PC-3 (cell line): ENCODE results near the gene SAMD3. TPM values are rescaled to one million over a fixed set of nuclear protein-coding genes. Genes with fewer than 3 reads are reported as not detected.

Experiments used
- ATAC-seq: fragments of 200-7000 bp; cut with Tn5 transposase; 2 replicates; pipeline ENCODE4 v1.9.1; 2020; ENCODE audit warnings: mild to moderate bottlenecking, moderate library complexity
- BruUV-seq: library from RNA; stranded (reverse); fragments of 400-500 nt; replicated peaks from 2 replicates; lab custom pipeline; 2021; lab: Mats Ljungman, UMichigan
- CTCF ChIA-PET: fragments of 300-600 bp; sonication (Branson Sonifier 250); formaldehyde crosslinking; loops from one replicate; lab custom pipeline; 2022; ENCODE audit warnings: antibody characterized with exemption; lab: Charles Lee
- POLR2A ChIA-PET: fragments of 300-600 bp; sonication (Branson Sonifier 250); formaldehyde crosslinking; loops from one replicate; lab custom pipeline; 2022; ENCODE audit warnings: antibody characterized with exemption; ENCODE audit not compliant: unreplicated experiment; lab: Charles Lee
- DNase-seq: peaks from one replicate; pipeline ENCODE4 v3.0.0-alpha.2; 2015
- H2AFZ ChIP-seq: fragments of 300-600 bp; sonication (generic); 2 replicates; pipeline ENCODE4 v1.6.0; 2016; ENCODE audit warnings: antibody characterized with exemption, low read length
- H3F3A ChIP-seq: fragments of 300-600 bp; sonication (generic); one replicate; pipeline ENCODE4 v1.6.0; 2017; ENCODE audit warnings: antibody characterized with exemption, low read length, control low read depth, mild to moderate bottlenecking; ENCODE audit not compliant: unreplicated experiment
- H3K27ac ChIP-seq: fragments of 300-600 bp; sonication (generic); 2 replicates; pipeline ENCODE4 v1.5.1; 2016; ENCODE audit warnings: mild to moderate bottlenecking, low read length
- H3K27me3 ChIP-seq: fragments of 300-600 bp; sonication (generic); 2 replicates; pipeline ENCODE4 v1.6.1; 2016; ENCODE audit warnings: low read length, mixed read lengths
- H3K36me3 ChIP-seq: fragments of 300-600 bp; sonication (generic); 2 replicates; pipeline ENCODE4 v1.6.1; 2016; ENCODE audit warnings: low read depth, mixed run types, low read length, mixed read lengths
- H3K4me1 ChIP-seq: fragments of 300-600 bp; sonication (generic); 2 replicates; pipeline ENCODE4 v1.5.1; 2016; ENCODE audit warnings: low read length; ENCODE audit not compliant: insufficient read depth
- H3K4me2 ChIP-seq: fragments of 300-600 bp; sonication (generic); 2 replicates; pipeline ENCODE4 v1.6.0; 2016; ENCODE audit warnings: low read length
- H3K4me3 ChIP-seq: fragments of 300-600 bp; sonication (generic); 2 replicates; pipeline ENCODE4 v1.5.1; 2016; ENCODE audit warnings: mild to moderate bottlenecking, low read length, mixed read lengths
- H3K79me2 ChIP-seq: fragments of 300-600 bp; sonication (generic); 2 replicates; pipeline ENCODE4 v1.6.1; 2017; ENCODE audit warnings: low read length, mixed read lengths
- H3K9ac ChIP-seq: fragments of 300-600 bp; sonication (generic); 2 replicates; pipeline ENCODE4 v1.6.0; 2016; ENCODE audit warnings: mild to moderate bottlenecking, low read length
- H3K9me2 ChIP-seq: fragments of 300-600 bp; sonication (generic); replicated peaks from 2 replicates; pipeline ENCODE4 v1.6.1; 2016; ENCODE audit warnings: mixed run types, low read length, mixed read lengths
- H3K9me3 ChIP-seq: fragments of 300-600 bp; sonication (generic); 2 replicates; pipeline ENCODE4 v1.6.1; 2016; ENCODE audit warnings: low read length, mixed read lengths
- H4K20me1 ChIP-seq: fragments of 300-600 bp; sonication (generic); 2 replicates; pipeline ENCODE4 v1.6.1; 2016; ENCODE audit warnings: low read length, mixed read lengths
- EZH2 ChIP-seq: fragments of 300-600 bp; sonication (generic); IDR thresholded peaks from one replicate; pipeline ENCODE4 v1.6.1; 2017; ENCODE audit warnings: antibody characterized with exemption, mild to moderate bottlenecking, low read length; ENCODE audit not compliant: unreplicated experiment
- EZH2phosphoT487 ChIP-seq: fragments of 300-600 bp; sonication (generic); IDR thresholded peaks from 2 replicates; pipeline ENCODE4 v1.6.1; 2018; ENCODE audit warnings: mild to moderate bottlenecking, antibody characterized with exemption, low read length, borderline replicate concordance
- intact Hi-C: fragments of 100-400 bp; cut with micrococcal nuclease; formaldehyde crosslinking; loops from 2 replicates; pipeline ENCODE4 v1.9.0; 2023
- total RNA-seq: library from RNA; depleted of rRNA; stranded (reverse); fragments of >200 nt; gene quantifications from 2 replicates; pipeline ENCODE4 v1.2.3, GENCODE V29; 2014
- TF ChIP-seq, protein P1 (sequence below): fragments of 300-600 bp; sonication (generic); conservative IDR thresholded peaks from 2 replicates; pipeline ENCODE4 v1.5.1; 2017; ENCODE audit warnings: antibody characterized with exemption, low read depth, mild to moderate bottlenecking, low read length

SAMD3 gene
- total RNA-seq, 1 experiment from 2014 or later: not detected

DNA sequence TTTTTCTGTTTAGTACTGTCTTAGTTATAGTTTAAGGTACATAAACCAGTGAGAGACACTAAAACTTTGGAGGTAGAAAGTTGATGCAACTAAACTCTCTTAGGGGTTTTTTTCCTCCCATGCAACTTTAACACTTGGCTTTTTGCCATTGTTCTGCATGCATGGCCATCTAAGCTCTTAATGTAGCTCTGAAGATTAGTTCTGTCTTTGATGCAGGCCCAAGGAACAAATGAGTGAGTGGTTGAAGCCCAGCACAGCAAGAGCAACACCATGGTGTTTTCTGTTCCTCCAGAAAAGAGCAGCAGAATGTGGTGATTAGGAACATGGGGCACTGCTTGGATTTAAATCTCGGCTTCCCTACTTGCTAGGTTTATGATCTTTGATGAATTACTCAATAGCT, 115.0 kb downstream of the SAMD3 start:
- CTCF ChIA-PET: no interaction called here
- no peak overlapping the region for H2AFZ ChIP-seq
- H3K27ac ChIP-seq: no peak overlapping the region
- no peaks in the 10 kb centered on the region for H3K36me3 ChIP-seq
- no peaks in the 10 kb centered on the region for H3K27me3 ChIP-seq
- no peaks in the 10 kb centered on the region for H3K79me2 ChIP-seq
- H3K9ac ChIP-seq: no peak overlapping the region
- ATAC-seq (no peak), DNase-seq (no peak)
- no peak overlapping the region for H3K4me2 ChIP-seq
- no peaks in the 10 kb centered on the region for H4K20me1 ChIP-seq
- intact Hi-C loops: no loop called here
- TF ChIP-seq, protein P1, sequence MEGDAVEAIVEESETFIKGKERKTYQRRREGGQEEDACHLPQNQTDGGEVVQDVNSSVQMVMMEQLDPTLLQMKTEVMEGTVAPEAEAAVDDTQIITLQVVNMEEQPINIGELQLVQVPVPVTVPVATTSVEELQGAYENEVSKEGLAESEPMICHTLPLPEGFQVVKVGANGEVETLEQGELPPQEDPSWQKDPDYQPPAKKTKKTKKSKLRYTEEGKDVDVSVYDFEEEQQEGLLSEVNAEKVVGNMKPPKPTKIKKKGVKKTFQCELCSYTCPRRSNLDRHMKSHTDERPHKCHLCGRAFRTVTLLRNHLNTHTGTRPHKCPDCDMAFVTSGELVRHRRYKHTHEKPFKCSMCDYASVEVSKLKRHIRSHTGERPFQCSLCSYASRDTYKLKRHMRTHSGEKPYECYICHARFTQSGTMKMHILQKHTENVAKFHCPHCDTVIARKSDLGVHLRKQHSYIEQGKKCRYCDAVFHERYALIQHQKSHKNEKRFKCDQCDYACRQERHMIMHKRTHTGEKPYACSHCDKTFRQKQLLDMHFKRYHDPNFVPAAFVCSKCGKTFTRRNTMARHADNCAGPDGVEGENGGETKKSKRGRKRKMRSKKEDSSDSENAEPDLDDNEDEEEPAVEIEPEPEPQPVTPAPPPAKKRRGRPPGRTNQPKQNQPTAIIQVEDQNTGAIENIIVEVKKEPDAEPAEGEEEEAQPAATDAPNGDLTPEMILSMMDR: no peak
- TF ChIP-seq EZH2 (no peak), EZH2phosphoT487 (no peak)
- no peak overlapping the region for H3K4me3 ChIP-seq
- POLR2A ChIA-PET: no interaction called here
- no peaks in the 10 kb centered on the region for H3K9me3 ChIP-seq
- no peaks in the 10 kb centered on the region for H3K9me2 ChIP-seq
- no peaks in the 10 kb centered on the region for H3F3A ChIP-seq
- no TSS peak for BruUV-seq
- H3K4me1 ChIP-seq: no peaks in the 10 kb centered on the region

DNA sequence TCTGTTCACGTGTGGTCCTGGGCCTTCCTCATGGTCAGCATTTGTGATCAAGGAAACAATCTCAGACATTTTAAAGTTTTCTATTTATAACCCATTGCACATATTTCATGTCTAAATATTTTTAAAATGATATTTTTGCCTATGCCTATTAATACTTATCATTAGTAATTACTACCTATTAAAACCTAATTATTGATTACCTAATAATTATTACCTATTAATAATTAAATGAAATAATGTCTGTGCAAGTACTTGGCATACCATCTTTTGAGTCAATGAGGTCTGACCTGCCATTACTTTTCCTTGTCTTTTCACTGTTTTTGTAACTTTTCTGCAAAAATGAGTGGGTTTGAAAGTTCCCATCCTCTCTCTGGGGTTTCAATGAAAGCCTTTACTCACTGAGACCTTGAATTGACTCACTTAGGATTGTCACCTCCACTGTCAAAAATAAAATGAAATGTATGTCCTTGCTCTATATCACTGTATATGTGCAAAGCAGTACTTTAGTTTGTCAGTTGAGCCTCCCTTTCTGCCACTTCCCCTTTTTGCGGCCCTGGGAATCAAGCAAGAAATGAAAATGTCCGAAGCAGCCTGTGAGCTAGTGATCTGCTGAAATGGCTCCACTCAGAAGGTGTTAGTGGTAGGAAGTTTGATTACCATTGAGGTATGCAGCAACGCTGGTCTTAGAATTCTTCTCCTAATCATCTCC, 116.6 kb downstream of the SAMD3 start:
- ChIA-PET CTCF (no interaction called here), POLR2A (no interaction called here)
- intact Hi-C loops: no loop called here
- no peak for ATAC-seq
- TF ChIP-seq EZH2: no peak
- TF ChIP-seq, protein P1: no peak
- TF ChIP-seq EZH2phosphoT487: no peak
- Histone ChIP-seq H4K20me1 (no peaks in the 10 kb centered on the region), H3K4me2 (no peak overlapping the region), H3K79me2 (no peaks in the 10 kb centered on the region), H3K36me3 (no peaks in the 10 kb centered on the region), H3K9ac (no peak overlapping the region), H3F3A (no peaks in the 10 kb centered on the region), H3K4me1 (no peaks in the 10 kb centered on the region), H3K9me3 (no peaks in the 10 kb centered on the region), H3K9me2 (no peaks in the 10 kb centered on the region), H3K4me3 (no peak overlapping the region), H3K27me3 (no peaks in the 10 kb centered on the region), H3K27ac (no peak overlapping the region), H2AFZ (no peak overlapping the region)
- no peak for DNase-seq
- no TSS peak for BruUV-seq

DNA sequence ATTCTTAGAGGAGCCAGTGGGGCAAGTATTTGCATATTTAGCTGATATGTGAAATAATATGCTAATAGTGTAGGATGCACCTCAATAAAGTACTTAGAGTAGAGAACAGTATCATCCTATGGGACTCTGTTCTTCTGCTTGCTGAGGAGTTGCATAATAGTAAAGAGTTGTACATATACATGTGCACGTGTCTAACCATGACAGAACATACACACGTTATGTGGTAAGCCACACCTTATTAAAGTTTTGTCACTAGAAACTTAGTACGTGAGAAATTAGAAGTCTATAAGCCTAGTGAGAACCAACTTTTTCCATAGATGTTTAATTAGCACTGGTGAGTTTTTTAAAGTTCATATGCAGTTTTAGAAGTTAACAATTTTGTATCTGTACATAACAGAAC, 123.6 kb downstream of the SAMD3 start:
- H3F3A ChIP-seq: no peaks in the 10 kb centered on the region
- H3K79me2 ChIP-seq: no peaks in the 10 kb centered on the region
- H3K4me1 ChIP-seq: no peaks in the 10 kb centered on the region
- H3K27ac ChIP-seq: no peak overlapping the region
- intact Hi-C loops: no loop called here
- no peak overlapping the region for H3K4me3 ChIP-seq
- no peaks in the 10 kb centered on the region for H3K36me3 ChIP-seq
- H3K9me3 ChIP-seq: no peaks in the 10 kb centered on the region
- TF ChIP-seq EZH2phosphoT487 (no peak), EZH2 (no peak)
- TF ChIP-seq, protein P1: no peak
- no peaks in the 10 kb centered on the region for H3K27me3 ChIP-seq
- ATAC-seq (no peak), DNase-seq (no peak)
- no TSS peak for BruUV-seq
- ChIA-PET POLR2A (no interaction called here), CTCF (no interaction called here)
- no peak overlapping the region for H3K4me2 ChIP-seq
- no peaks in the 10 kb centered on the region for H3K9me2 ChIP-seq
- no peak overlapping the region for H3K9ac ChIP-seq
- no peaks in the 10 kb centered on the region for H4K20me1 ChIP-seq
- H2AFZ ChIP-seq: no peak overlapping the region
